Lung (tissue), 12 donors: ENCODE measurements around the gene APBB2. TPM values are rescaled to one million over a fixed set of nuclear protein-coding genes. Genes with fewer than 3 reads are reported as not detected.

Experiments used
- ATAC-seq: fragments of 200-7000 bp; cut with Tn5 transposase; one replicate; pipeline ENCODE4 v1.9.1; 2020; ENCODE audit warnings: moderate number of reproducible peaks; ENCODE audit not compliant: insufficient read depth, low FRiP score
- DNase-seq, 3 donors: peaks; one replicate each; pipeline ENCODE4 v3.0.0-alpha.2; 2013 to 2017
- H3K27ac ChIP-seq, 2 donors: one replicate each; pipeline ENCODE4 v1.5.1; 2013; ENCODE audit warnings: mild to moderate bottlenecking in 2 of 2, moderate library complexity in 2 of 2, control low read depth in 1 of 2, inconsistent platforms in 1 of 2, low read depth in 1 of 2, low read length in 1 of 2
- H3K27me3 ChIP-seq, 3 donors: one replicate each; pipeline ENCODE4 v1.5.1; 2013; ENCODE audit warnings: low read length in 2 of 3; ENCODE audit not compliant: control insufficient read depth in 3 of 3, insufficient read depth in 3 of 3
- H3K36me3 ChIP-seq, 4 donors: one replicate each; pipeline ENCODE4 v1.5.1; 2013; ENCODE audit warnings: low read length in 4 of 4, mild to moderate bottlenecking in 1 of 4, moderate library complexity in 1 of 4; ENCODE audit not compliant: control insufficient read depth in 4 of 4, insufficient read depth in 4 of 4
- H3K4me1 ChIP-seq, 5 donors: one replicate each; pipeline ENCODE4 v1.5.1; 2013; ENCODE audit warnings: low read length in 5 of 5, mild to moderate bottlenecking in 2 of 5, moderate library complexity in 1 of 5; ENCODE audit not compliant: control insufficient read depth in 5 of 5, insufficient read depth in 5 of 5
- H3K4me3 ChIP-seq: one replicate; pipeline ENCODE4 v1.5.1; 2013; ENCODE audit warnings: mild to moderate bottlenecking, control low read depth, moderate library complexity
- H3K9ac ChIP-seq, 2 donors: one replicate each; pipeline ENCODE4 v1.5.1; 2013; ENCODE audit warnings: low read length in 2 of 2, control low read depth in 1 of 2; ENCODE audit not compliant: insufficient read depth in 1 of 2
- H3K9me3 ChIP-seq, 4 donors: one replicate each; pipeline ENCODE4 v1.5.1; 2013; ENCODE audit warnings: low read length in 3 of 4, mild to moderate bottlenecking in 1 of 4, moderate library complexity in 1 of 4; ENCODE audit not compliant: control insufficient read depth in 4 of 4, insufficient read depth in 3 of 4
- WGBS, 2 donors: extraction: QIAGEN DNeasy Blood & Tissue Kit; methylation state at CpG; one replicate each; pipeline ENCODE4 v1.1.7; 2013; 5-methylcytosine and 5-hydroxymethylcytosine counted together
- polyA plus RNA-seq, 2 donors: library from polyadenylated mRNA; stranded (reverse); fragments of 200-250 nt; gene quantifications; one replicate each; pipeline ENCODE4 v1.2.1, GENCODE V29; 2013
- total RNA-seq, 2 donors: library from RNA; depleted of rRNA in 1 of 2; stranded (reverse); fragments of >200 nt in 1 of 2; gene quantifications; one replicate each; pipeline ENCODE4 v1.2.1, GENCODE V29; 2014 to 2021
- TF ChIP-seq, protein P1 (sequence below): IDR thresholded peaks from 2 replicates; pipeline ENCODE4 v1.5.1; 2012; ENCODE audit warnings: mild to moderate bottlenecking; ENCODE audit errors: control extremely low read depth, extremely low read depth
- donor health status: control.
- donor health status: control.
- donor health status: Bipolar disorder and iron deficiency.
- donor health status: healthy.
- donor health status: DM: yes; HTN: yes; CAD: no.

APBB2 gene
- total and polyA plus RNA-seq, 4 donors, result 13.3 to 99.0 (median 40.4) TPM

DNA sequence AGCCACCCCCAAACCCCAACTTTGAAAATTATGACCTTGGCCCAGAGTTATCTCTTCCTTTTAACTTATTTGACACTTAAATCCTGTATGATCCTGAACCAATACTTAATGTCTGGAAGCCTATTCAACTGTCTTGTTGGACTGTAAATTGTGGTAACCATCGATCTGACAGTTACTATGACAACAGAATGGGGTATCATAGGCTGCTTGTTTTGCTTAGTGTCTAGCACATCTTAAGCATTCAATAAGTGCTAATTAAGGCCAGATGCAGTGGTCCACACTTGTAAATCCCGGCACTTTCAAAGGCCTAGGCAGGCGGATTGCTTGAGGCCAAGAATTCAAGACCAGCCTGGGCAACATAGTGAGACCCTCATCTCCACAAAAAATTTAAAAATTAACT lies 175.0 kb downstream of the APBB2 start:
- no peak overlapping the region for H3K27ac ChIP-seq
- TF ChIP-seq, protein P1, sequence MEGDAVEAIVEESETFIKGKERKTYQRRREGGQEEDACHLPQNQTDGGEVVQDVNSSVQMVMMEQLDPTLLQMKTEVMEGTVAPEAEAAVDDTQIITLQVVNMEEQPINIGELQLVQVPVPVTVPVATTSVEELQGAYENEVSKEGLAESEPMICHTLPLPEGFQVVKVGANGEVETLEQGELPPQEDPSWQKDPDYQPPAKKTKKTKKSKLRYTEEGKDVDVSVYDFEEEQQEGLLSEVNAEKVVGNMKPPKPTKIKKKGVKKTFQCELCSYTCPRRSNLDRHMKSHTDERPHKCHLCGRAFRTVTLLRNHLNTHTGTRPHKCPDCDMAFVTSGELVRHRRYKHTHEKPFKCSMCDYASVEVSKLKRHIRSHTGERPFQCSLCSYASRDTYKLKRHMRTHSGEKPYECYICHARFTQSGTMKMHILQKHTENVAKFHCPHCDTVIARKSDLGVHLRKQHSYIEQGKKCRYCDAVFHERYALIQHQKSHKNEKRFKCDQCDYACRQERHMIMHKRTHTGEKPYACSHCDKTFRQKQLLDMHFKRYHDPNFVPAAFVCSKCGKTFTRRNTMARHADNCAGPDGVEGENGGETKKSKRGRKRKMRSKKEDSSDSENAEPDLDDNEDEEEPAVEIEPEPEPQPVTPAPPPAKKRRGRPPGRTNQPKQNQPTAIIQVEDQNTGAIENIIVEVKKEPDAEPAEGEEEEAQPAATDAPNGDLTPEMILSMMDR, result no peak
- peaks cover 0 to 2% (median 0%) of the 10 kb centered on the region in 4 donors for H3K36me3 ChIP-seq
- no peaks in the 10 kb centered on the region for H3K27me3 ChIP-seq
- H3K9ac ChIP-seq, result no peak overlapping the region
- H3K9me3 ChIP-seq, result no peaks in the 10 kb centered on the region
- ATAC-seq (no peak), DNase-seq (no peak)
- no peak overlapping the region for H3K4me3 ChIP-seq
- peaks cover 0 to 2% (median 0%) of the 10 kb centered on the region in 5 donors for H3K4me1 ChIP-seq
- 93 to 96% methylated on average over 3 of the region's 3 CpGs for WGBS, 2 donors

DNA sequence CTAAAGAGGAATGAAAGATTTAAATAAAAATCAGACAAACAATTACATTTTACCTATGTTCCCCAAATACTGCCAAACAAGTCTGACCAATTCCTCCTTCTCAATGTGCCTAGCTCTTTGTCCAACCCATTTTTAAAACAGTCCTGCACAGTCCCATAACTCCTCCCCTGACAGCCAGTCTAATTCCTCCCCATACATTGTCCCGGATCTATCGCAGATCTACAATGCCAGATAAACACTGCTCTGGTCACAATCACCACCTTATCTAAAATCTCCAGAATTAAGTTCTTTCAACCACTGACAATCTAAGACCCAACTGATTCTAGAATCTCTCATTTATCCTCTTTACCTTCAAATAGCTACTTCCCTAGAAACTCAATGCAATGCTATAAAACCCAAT lies 176.0 kb downstream of the APBB2 start:
- Histone ChIP-seq H3K4me1 (peaks cover 0 to 3% (median 0%) of the 10 kb centered on the region in 5 donors), H3K4me3 (no peak overlapping the region), H3K9me3 (no peaks in the 10 kb centered on the region), H3K36me3 (peaks cover 0 to 2% (median 0%) of the 10 kb centered on the region in 4 donors), H3K27ac (no peak overlapping the region), H3K27me3 (no peaks in the 10 kb centered on the region), H3K9ac (no peak overlapping the region)
- 76 to 77% methylated on average over 2 of the region's 2 CpGs for WGBS, 2 donors
- no peak for ATAC-seq
- TF ChIP-seq, protein P1, result no peak
- DNase-seq, result no peak

DNA sequence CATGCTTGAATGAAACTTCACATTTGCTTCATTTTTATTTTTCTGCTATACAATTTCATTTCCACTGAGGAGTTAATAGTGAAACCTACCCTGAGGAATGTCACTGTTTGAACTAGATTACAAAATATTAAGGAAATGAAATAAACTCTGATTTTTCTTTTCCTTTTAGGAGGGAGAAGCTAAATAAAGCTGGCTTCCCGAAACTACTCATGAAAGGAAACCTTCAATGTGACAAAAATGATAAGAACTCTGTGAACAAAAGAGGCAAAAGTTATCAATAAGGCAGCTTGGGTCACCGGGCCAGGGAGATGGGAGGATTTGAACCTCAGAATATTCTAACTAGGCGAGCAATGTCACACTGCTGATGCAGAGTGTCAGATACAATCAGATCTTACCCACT lies 185.2 kb downstream of the APBB2 start:
- H3K36me3 ChIP-seq, result peaks cover 0 to 8% (median 1%) of the 10 kb centered on the region in 4 donors
- peak overlapping the region; percentile 53 to 58 for H3K27ac ChIP-seq
- peaks cover 0 to 7% (median 4%) of the 10 kb centered on the region in 5 donors for H3K4me1 ChIP-seq
- TF ChIP-seq, protein P1, result no peak
- H3K9me3 ChIP-seq, result peaks cover 0 to 20% (median 8%) of the 10 kb centered on the region in 4 donors
- no peak overlapping the region for H3K4me3 ChIP-seq
- H3K9ac ChIP-seq, result no peak overlapping the region
- no peaks in the 10 kb centered on the region for H3K27me3 ChIP-seq
- ATAC-seq (no peak), DNase-seq (peak in 1 of 3 donors; percentile 17)
- 34 to 50% methylated on average over 3 of the region's 3 CpGs for WGBS, 2 donors
